ENCODE results near the gene HAL.

- TF ChIP-seq YY1 (IDR thresholded peaks at IDR 0.05; ENCODE audit: insufficient read depth, insufficient read length) = no peak
- no peak for TF ChIP-seq SUZ12 (IDR thresholded peaks at IDR 0.05; ENCODE audit: extremely low read depth, insufficient read depth, insufficient read length)
- TF ChIP-seq ZNF274 (IDR thresholded peaks at IDR 0.05; ENCODE audit: low read depth, low read length) = no peak
These were observed 45.0 kb upstream of the HAL start for GRCh38 chr12:96041181-96041580.
